ENCODE measurements around the gene NGRN. TPM values are rescaled to one million over a fixed set of nuclear protein-coding genes. Genes with fewer than 3 reads are reported as not detected.

NGRN gene
- total RNA-seq, 4 donors from 2014 or later: 35.4 to 59.5 (median 43.3) TPM

DNA sequence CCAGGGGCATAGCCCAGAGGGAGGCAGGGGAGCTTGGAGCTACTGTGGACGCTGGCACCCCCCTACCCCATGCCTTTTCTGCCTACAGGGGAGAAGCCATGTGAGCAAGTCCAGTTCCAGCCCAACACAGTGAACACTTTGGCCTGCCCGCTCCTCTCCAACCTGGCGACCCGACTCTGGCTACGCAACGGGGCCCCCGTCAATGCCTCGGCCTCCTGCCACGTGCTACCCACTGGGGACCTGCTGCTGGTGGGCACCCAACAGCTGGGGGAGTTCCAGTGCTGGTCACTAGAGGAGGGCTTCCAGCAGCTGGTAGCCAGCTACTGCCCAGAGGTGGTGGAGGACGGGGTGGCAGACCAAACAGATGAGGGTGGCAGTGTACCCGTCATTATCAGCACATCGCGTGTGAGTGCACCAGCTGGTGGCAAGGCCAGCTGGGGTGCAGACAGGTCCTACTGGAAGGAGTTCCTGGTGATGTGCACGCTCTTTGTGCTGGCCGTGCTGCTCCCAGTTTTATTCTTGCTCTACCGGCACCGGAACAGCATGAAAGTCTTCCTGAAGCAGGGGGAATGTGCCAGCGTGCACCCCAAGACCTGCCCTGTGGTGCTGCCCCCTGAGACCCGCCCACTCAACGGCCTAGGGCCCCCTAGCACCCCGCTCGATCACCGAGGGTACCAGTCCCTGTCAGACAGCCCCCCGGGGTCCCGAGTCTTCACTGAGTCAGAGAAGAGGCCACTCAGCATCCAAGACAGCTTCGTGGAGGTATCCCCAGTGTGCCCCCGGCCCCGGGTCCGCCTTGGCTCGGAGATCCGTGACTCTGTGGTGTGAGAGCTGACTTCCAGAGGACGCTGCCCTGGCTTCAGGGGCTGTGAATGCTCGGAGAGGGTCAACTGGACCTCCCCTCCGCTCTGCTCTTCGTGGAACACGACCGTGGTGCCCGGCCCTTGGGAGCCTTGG lies 37.4 kb upstream of the NGRN start:
- Histone ChIP-seq H3K4me1 (peaks cover 26 to 72% (median 43%) of the 10 kb centered on the region in 3 donors), H3K27ac (peak overlapping the region; percentile 30 to 98 (median 66)), H3K4me3 (no peak overlapping the region), H3K36me3 (peaks cover 46 to 84% (median 64%) of the 10 kb centered on the region in 3 donors), H3K27me3 (no peaks in the 10 kb centered on the region), H3K9me3 (no peaks in the 10 kb centered on the region)
- DNase-seq: no peak
- intact Hi-C loops (cut with DNase I): no loop called here
- WGBS, 2 donors: 79 to 98% methylated on average over 8 to 13 of the region's 38 CpGs
- TF ChIP-seq, protein P1, sequence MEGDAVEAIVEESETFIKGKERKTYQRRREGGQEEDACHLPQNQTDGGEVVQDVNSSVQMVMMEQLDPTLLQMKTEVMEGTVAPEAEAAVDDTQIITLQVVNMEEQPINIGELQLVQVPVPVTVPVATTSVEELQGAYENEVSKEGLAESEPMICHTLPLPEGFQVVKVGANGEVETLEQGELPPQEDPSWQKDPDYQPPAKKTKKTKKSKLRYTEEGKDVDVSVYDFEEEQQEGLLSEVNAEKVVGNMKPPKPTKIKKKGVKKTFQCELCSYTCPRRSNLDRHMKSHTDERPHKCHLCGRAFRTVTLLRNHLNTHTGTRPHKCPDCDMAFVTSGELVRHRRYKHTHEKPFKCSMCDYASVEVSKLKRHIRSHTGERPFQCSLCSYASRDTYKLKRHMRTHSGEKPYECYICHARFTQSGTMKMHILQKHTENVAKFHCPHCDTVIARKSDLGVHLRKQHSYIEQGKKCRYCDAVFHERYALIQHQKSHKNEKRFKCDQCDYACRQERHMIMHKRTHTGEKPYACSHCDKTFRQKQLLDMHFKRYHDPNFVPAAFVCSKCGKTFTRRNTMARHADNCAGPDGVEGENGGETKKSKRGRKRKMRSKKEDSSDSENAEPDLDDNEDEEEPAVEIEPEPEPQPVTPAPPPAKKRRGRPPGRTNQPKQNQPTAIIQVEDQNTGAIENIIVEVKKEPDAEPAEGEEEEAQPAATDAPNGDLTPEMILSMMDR (IDR thresholded peaks at IDR 0.05): no peak
- TF ChIP-seq POLR2A (IDR thresholded peaks at IDR 0.05): no peak

- 86 to 91% methylated on average over 11 to 13 of the region's 15 CpGs for WGBS, 2 donors
- no peak for DNase-seq
- Histone ChIP-seq H3K27ac (peak overlapping the region; percentile 30 to 98 (median 66)), H3K27me3 (no peaks in the 10 kb centered on the region), H3K36me3 (peaks cover 38 to 76% (median 56%) of the 10 kb centered on the region in 3 donors), H3K4me3 (no peak overlapping the region), H3K4me1 (peaks cover 26 to 73% (median 43%) of the 10 kb centered on the region in 3 donors), H3K9me3 (no peaks in the 10 kb centered on the region)
- intact Hi-C loops (cut with DNase I): no loop called here
- TF ChIP-seq, protein P1 (IDR thresholded peaks at IDR 0.05): no peak
- no peak for TF ChIP-seq POLR2A (IDR thresholded peaks at IDR 0.05)
Observed at GRCh38 chr15:90228960-90229359, 36.5 kb upstream of the NGRN start.

DNA sequence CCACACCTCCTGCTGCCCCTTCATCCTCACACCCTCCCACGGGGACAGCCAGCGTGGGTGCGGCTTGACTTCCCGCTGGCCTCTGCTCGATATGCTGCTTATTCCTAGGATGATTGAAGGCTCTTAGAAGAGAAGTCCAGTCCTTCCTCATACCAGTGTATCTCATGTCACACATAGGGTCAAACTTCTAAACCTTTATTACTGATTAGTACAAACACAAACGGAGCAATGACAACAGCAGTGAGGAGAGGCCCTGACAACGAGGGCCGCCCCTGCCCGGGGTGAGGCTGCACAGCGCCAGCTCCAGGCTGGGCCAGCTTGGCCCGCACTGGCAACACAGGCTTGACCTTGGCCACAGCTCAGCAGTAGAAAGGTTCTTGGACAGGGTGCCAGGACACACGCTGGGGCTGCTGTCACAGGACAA lies 35.4 kb upstream of the NGRN start:
- peaks cover 27 to 64% (median 44%) of the 10 kb centered on the region in 3 donors for H3K36me3 ChIP-seq
- DNase-seq: no peak
- H3K4me1 ChIP-seq: peaks cover 26 to 72% (median 48%) of the 10 kb centered on the region in 3 donors
- WGBS, 2 donors: 30 to 48% methylated on average over 5 to 6 of the region's 12 CpGs
- no peak overlapping the region for H3K4me3 ChIP-seq
- TF ChIP-seq, protein P1 (IDR thresholded peaks at IDR 0.05): no peak
- TF ChIP-seq POLR2A (IDR thresholded peaks at IDR 0.05): no peak
- H3K27ac ChIP-seq: peak overlapping the region; percentile 90 to 98 (median 96)
- intact Hi-C loops (cut with DNase I): no loop called here
- no peaks in the 10 kb centered on the region for H3K9me3 ChIP-seq
- H3K27me3 ChIP-seq: no peaks in the 10 kb centered on the region

DNA sequence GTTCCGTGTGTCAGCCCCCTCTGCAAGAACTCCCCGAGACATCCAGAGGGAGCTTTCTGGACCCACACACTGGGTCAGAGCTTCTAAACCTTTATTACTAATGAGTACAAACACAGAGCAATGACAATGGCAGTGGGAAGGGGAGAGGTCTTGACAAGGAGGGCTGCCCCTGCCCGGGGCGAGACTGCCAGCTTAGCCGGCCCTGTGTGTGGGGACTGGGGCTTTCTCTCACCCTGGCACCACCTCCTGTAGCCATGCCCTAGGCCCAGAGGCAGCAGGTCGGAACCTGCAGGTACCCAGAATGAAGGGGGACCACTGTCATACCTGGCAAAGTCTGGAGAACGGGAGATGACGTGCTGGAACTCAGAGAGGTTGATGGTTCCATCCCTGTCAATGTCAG lies 34.9 kb upstream of the NGRN start:
- no peak for DNase-seq
- peak overlapping the region in 1 of 4 donors; percentile 82 for H3K4me3 ChIP-seq
- no peak for TF ChIP-seq POLR2A (IDR thresholded peaks at IDR 0.05)
- H3K27ac ChIP-seq: peak overlapping the region; percentile 90 to 98 (median 96)
- intact Hi-C loops (cut with DNase I): no loop called here
- peaks cover 21 to 59% (median 39%) of the 10 kb centered on the region in 3 donors for H3K36me3 ChIP-seq
- no peaks in the 10 kb centered on the region for H3K27me3 ChIP-seq
- WGBS, 2 donors: 57 to 73% methylated on average over 2 to 5 of the region's 8 CpGs
- H3K4me1 ChIP-seq: peaks cover 26 to 77% (median 48%) of the 10 kb centered on the region in 3 donors
- H3K9me3 ChIP-seq: no peaks in the 10 kb centered on the region

- peak overlapping the region in 1 of 4 donors; percentile 82 for H3K4me3 ChIP-seq
- WGBS, 2 donors: 30 to 36% methylated on average over 13 to 15 of the region's 27 CpGs
Observed at GRCh38 chr15:90231028-90232017, 34.1 kb upstream of the NGRN start.

More at GRCh38 chr15:90231028-90232017, 34.1 kb upstream of the NGRN start:
- Histone ChIP-seq H3K27ac (peak overlapping the region; percentile 90 to 98 (median 96)), H3K27me3 (no peaks in the 10 kb centered on the region), H3K4me1 (peaks cover 26 to 78% (median 48%) of the 10 kb centered on the region in 3 donors), H3K9me3 (no peaks in the 10 kb centered on the region), H3K36me3 (peaks cover 20 to 57% (median 33%) of the 10 kb centered on the region in 3 donors)
- DNase-seq: peak; percentile 20
- peak in 1 of 4 donors; percentile 28 for TF ChIP-seq POLR2A (IDR thresholded peaks at IDR 0.05)
- TF ChIP-seq, protein P1 (IDR thresholded peaks at IDR 0.05): no peak
- intact Hi-C loops (cut with DNase I): no loop called here

Data from esophagus squamous epithelium (tissue), 5 donors.